Measurements from ENCODE around the gene ZBED5.
A peak's percentile ranks its signal among the peaks of the same experiment; 100 is the strongest.

Gene ZBED5

DNA sequence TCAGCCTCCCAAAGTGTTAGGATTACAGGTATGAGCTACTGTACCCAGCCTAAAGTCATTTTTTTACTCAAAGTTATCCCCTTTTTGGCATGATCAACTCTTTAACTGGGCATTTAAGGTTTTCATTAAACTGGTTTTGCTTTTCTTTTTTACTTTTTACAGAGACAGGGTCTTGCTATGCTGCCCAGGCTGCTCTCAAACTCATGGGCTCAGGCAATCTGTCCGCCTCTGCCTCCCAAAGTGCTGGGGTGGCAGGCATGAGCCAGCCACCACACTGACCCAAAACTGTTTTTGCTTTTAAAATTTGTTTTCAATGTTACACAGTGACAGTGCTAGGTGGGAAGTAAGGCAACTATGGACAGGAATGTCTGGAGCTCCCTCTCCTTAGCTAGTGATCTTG lies 3.9 kb upstream of the ZBED5 start:
- peaks cover 40% of the 10 kb centered on the region for H3K4me1 Mint-ChIP-seq
- no peak overlapping the region for H3K4me3 Mint-ChIP-seq
- H3K27me3 Mint-ChIP-seq (ENCODE audit: low read depth) = no peaks in the 10 kb centered on the region
- H3K27ac Mint-ChIP-seq = peak overlapping the region; percentile 19 to 78 (median 68)
- TF ChIP-seq, protein P1, sequence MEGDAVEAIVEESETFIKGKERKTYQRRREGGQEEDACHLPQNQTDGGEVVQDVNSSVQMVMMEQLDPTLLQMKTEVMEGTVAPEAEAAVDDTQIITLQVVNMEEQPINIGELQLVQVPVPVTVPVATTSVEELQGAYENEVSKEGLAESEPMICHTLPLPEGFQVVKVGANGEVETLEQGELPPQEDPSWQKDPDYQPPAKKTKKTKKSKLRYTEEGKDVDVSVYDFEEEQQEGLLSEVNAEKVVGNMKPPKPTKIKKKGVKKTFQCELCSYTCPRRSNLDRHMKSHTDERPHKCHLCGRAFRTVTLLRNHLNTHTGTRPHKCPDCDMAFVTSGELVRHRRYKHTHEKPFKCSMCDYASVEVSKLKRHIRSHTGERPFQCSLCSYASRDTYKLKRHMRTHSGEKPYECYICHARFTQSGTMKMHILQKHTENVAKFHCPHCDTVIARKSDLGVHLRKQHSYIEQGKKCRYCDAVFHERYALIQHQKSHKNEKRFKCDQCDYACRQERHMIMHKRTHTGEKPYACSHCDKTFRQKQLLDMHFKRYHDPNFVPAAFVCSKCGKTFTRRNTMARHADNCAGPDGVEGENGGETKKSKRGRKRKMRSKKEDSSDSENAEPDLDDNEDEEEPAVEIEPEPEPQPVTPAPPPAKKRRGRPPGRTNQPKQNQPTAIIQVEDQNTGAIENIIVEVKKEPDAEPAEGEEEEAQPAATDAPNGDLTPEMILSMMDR (IDR thresholded peaks at IDR 0.05; ENCODE audit: unreplicated experiment in 3 of 3) = no peak
- no peaks in the 10 kb centered on the region for H3K9me3 Mint-ChIP-seq
- H3K36me3 Mint-ChIP-seq (ENCODE audit: low read depth) = peaks cover under 1% of the 10 kb centered on the region

GRCh38 chr11:10861047-10861446 lies 3.2 kb upstream of the ZBED5 start:
- Mint-ChIP-seq H3K4me1 (peaks cover 47% of the 10 kb centered on the region), H3K4me3 (peak overlapping the region; percentile 55 to 85 (median 66)), H3K9me3 (no peaks in the 10 kb centered on the region), H3K36me3 (ENCODE audit: low read depth) (peaks cover 8% of the 10 kb centered on the region), H3K27me3 (ENCODE audit: low read depth) (no peaks in the 10 kb centered on the region), H3K27ac (peak overlapping the region in 2 of 3 experiments; percentile 74 to 100)
- TF ChIP-seq, protein P1 (IDR thresholded peaks at IDR 0.05; ENCODE audit: unreplicated experiment in 3 of 3) = no peak

GRCh38 chr11:10858439-10859325 lies 829 bp upstream of the ZBED5 start:
- peaks cover 23% of the 10 kb centered on the region for H3K36me3 Mint-ChIP-seq (ENCODE audit: low read depth)

GRCh38 chr11:10857459-10857708 lies 469 bp downstream of the ZBED5 start:
- Mint-ChIP-seq H3K36me3 (ENCODE audit: low read depth) (peaks cover 35% of the 10 kb centered on the region), H3K4me1 (peaks cover 46% of the 10 kb centered on the region), H3K4me3 (peak overlapping the region; percentile 97 to 100 (median 97)), H3K27me3 (ENCODE audit: low read depth) (no peaks in the 10 kb centered on the region), H3K9me3 (no peaks in the 10 kb centered on the region), H3K27ac (peak overlapping the region; percentile 100)
- TF ChIP-seq, protein P1 (IDR thresholded peaks at IDR 0.05; ENCODE audit: unreplicated experiment in 3 of 3) = no peak

More at GRCh38 chr11:10858439-10859325, 829 bp upstream of the ZBED5 start:
- Mint-ChIP-seq H3K4me3 (peak overlapping the region; percentile 97 to 100 (median 97)), H3K27me3 (ENCODE audit: low read depth) (no peaks in the 10 kb centered on the region), H3K4me1 (peaks cover 51% of the 10 kb centered on the region), H3K9me3 (no peaks in the 10 kb centered on the region), H3K27ac (peak overlapping the region; percentile 100)
- TF ChIP-seq, protein P1 (IDR thresholded peaks at IDR 0.05; ENCODE audit: unreplicated experiment in 3 of 3) = no peak

DNA sequence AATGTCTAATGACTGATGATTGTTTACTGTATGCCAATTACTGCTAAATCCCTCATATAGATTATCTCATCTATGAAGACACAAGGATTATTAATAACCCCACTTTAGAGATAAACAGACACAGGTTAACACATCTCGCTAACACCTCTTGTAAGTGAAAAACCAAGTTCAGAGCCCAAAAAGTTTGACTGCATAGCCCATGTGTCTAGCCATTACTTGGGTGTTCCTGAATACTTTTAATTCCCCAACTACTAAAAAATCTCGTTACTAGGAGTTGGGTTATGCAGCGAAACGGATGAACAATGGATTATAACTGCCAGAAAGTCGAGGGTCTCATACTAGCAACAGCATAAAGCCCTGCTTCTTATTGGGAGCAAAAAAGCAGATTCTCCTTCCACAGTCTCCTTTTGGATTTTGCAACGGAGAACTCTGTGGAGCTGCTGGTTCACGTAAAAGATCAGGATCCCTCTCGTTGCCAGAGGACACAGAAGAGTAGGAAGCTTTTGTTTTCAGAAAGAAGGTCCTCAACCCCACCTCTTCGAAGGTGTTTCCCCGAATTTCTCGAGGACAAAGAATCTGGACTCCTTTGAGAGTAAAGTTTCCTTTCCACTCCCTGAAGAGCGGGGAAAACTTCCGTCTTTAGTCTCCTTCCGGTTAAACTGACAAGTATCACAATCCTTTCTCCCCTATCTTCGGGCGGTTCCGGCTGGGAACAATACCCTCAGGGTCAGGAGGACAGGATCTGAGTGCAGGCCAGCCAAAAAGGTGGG lies 979 bp downstream of the ZBED5 start:
- TF ChIP-seq, protein P1 (IDR thresholded peaks at IDR 0.05; ENCODE audit: unreplicated experiment in 3 of 3) = no peak
- peak overlapping the region; percentile 97 to 100 (median 97) for H3K4me3 Mint-ChIP-seq

More for the DNA sequence above, 979 bp downstream of the ZBED5 start:
- Mint-ChIP-seq H3K36me3 (ENCODE audit: low read depth) (peaks cover 40% of the 10 kb centered on the region), H3K9me3 (no peaks in the 10 kb centered on the region), H3K4me1 (peaks cover 46% of the 10 kb centered on the region), H3K27ac (peak overlapping the region; percentile 100), H3K27me3 (ENCODE audit: low read depth) (no peaks in the 10 kb centered on the region)
